Neural crest cell (in vitro differentiated cells): Measurements from ENCODE around the gene PRKAR1B. TPM values are rescaled to one million over a fixed set of nuclear protein-coding genes. Genes with fewer than 3 reads are reported as not detected.
"Not testable (repeated sequence)": the region's sequence is repeated elsewhere in the genome, so short reads cannot be mapped to it uniquely, and the experiment has no call there.

ENCODE experiments used
- DNase-seq: peaks from one replicate; pipeline ENCODE4 v3.0.0; 2021; ENCODE audit warnings: low read depth, mixed read lengths, low spot score
- H3K27ac Mint-ChIP-seq: one replicate; pipeline ENCODE4 v1.8.0; 2021; ENCODE audit warnings: mild to moderate bottlenecking, mixed read lengths; ENCODE audit not compliant: unreplicated experiment
- H3K27me3 Mint-ChIP-seq: 2 replicates; pipeline ENCODE4 v1.8.0; 2021; ENCODE audit warnings: low read depth, mild to moderate bottlenecking, mixed read lengths
- H3K36me3 Mint-ChIP-seq: 2 replicates; pipeline ENCODE4 v1.8.0; 2021; ENCODE audit warnings: low read depth, mild to moderate bottlenecking, mixed read lengths
- H3K4me1 Mint-ChIP-seq: 2 replicates; pipeline ENCODE4 v1.8.0; 2021; ENCODE audit warnings: mixed read lengths
- H3K4me3 Mint-ChIP-seq: one replicate; pipeline ENCODE4 v1.8.0; 2021; ENCODE audit warnings: mild to moderate bottlenecking, mixed read lengths
- H3K9me3 Mint-ChIP-seq: 2 replicates; pipeline ENCODE4 v1.8.0; 2021; ENCODE audit warnings: mixed read lengths
- total RNA-seq: library from RNA; stranded (reverse); gene quantifications from 2 replicates; pipeline ENCODE4 v1.2.1, GENCODE V29; 2021
- TF ChIP-seq, protein P1 (sequence below): fragments of 200-600 bp; sonication (generic); conservative IDR thresholded peaks from 2 replicates; pipeline ENCODE4 v1.5.0; 2021; ENCODE audit warnings: antibody characterized with exemption, mild to moderate bottlenecking

PRKAR1B gene
- total RNA-seq, 1 donor from 2014 or later = 9.5 TPM

DNA sequence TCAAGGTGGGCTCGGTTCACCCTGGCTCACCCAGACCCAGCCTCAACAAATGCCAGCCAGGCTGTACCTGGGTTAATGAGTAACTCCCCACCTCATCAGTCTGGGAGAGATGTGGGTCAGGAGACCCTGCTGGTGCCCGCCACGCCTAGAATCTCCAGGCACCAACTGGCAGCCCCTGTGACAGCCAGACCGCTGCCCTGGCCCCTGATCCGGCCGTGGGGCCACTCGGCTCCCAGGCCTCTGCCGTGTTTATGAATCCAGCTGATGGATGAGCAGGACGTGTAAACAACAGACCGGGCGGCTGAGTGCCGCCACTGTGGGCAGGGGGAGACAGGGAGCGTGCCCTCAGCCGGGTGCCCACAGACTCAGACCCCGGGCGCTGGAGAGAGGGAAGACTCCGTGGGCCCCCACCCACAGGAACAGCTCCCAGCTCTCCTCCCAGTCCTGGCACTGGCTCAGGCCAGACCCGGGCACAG is 173.4 kb downstream of the PRKAR1B start:
- no peak for DNase-seq
- Mint-ChIP-seq H3K4me1 (no peaks in the 10 kb centered on the region), H3K27ac (no peak overlapping the region), H3K36me3 (no peaks in the 10 kb centered on the region), H3K9me3 (no peaks in the 10 kb centered on the region), H3K4me3 (no peak overlapping the region), H3K27me3 (no peaks in the 10 kb centered on the region)
- TF ChIP-seq, protein P1, sequence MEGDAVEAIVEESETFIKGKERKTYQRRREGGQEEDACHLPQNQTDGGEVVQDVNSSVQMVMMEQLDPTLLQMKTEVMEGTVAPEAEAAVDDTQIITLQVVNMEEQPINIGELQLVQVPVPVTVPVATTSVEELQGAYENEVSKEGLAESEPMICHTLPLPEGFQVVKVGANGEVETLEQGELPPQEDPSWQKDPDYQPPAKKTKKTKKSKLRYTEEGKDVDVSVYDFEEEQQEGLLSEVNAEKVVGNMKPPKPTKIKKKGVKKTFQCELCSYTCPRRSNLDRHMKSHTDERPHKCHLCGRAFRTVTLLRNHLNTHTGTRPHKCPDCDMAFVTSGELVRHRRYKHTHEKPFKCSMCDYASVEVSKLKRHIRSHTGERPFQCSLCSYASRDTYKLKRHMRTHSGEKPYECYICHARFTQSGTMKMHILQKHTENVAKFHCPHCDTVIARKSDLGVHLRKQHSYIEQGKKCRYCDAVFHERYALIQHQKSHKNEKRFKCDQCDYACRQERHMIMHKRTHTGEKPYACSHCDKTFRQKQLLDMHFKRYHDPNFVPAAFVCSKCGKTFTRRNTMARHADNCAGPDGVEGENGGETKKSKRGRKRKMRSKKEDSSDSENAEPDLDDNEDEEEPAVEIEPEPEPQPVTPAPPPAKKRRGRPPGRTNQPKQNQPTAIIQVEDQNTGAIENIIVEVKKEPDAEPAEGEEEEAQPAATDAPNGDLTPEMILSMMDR = no peak

- Mint-ChIP-seq H3K27ac (no peak overlapping the region), H3K36me3 (no peaks in the 10 kb centered on the region), H3K4me1 (no peaks in the 10 kb centered on the region), H3K27me3 (no peaks in the 10 kb centered on the region), H3K4me3 (no peak overlapping the region), H3K9me3 (no peaks in the 10 kb centered on the region)
- TF ChIP-seq, protein P1 = no peak
- DNase-seq = no peak
Observed at GRCh38 chr7:552868-553635, 174.0 kb downstream of the PRKAR1B start.

DNA sequence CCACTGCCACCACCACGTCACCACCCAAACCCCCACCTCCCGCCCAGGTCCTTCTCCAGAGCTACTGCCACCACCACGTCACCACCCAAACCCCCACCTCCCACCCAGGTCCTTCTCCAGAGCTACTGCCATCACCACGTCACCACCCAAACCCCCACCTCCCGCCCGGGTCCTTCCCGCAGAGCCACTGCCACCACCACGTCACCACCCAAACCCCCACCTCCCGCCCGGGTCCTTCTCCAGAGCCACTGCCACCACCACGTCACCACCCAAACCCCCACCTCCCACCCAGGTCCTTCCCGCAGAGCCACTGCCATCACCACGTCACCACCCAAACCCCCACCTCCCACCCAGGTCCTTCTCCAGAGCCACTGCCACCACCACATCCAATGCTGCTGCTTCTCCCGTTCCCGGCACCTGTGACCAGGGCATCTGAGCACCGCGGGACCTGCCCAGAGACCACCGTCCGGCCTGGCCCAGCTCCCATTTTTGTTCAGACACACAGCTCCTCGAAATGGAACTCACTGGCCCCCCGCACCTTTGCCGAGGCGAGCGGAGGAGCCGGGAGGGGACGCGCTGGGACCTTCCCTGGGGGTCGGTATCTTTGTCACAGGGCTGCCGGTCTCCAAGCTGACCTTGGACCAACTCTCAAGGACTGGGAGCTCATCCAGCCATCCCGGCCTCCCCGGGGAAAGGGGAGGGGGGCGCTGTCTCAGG is 174.8 kb downstream of the PRKAR1B start:
- not testable (repeated sequence) for H3K36me3 Mint-ChIP-seq, DNase-seq, H3K27me3 Mint-ChIP-seq, H3K27ac Mint-ChIP-seq, H3K4me3 Mint-ChIP-seq, H3K9me3 Mint-ChIP-seq, H3K4me1 Mint-ChIP-seq

GRCh38 chr7:551615-551970 is 175.5 kb downstream of the PRKAR1B start:
- H3K9me3 Mint-ChIP-seq, H3K27me3 Mint-ChIP-seq, H3K4me3 Mint-ChIP-seq, H3K27ac Mint-ChIP-seq, H3K4me1 Mint-ChIP-seq, DNase-seq, H3K36me3 Mint-ChIP-seq: not testable (repeated sequence)

- Mint-ChIP-seq H3K27me3 (no peaks in the 10 kb centered on the region), H3K4me1 (no peaks in the 10 kb centered on the region), H3K4me3 (no peak overlapping the region)
Observed at GRCh38 chr7:550881-551614, 176.0 kb downstream of the PRKAR1B start.

More at GRCh38 chr7:550881-551614, 176.0 kb downstream of the PRKAR1B start:
- H3K36me3 Mint-ChIP-seq = no peaks in the 10 kb centered on the region
- TF ChIP-seq, protein P1 = no peak
- DNase-seq = no peak
- H3K9me3 Mint-ChIP-seq = no peaks in the 10 kb centered on the region
- no peak overlapping the region for H3K27ac Mint-ChIP-seq
